Skeletal muscle satellite cell (primary cell): ENCODE measurements around the gene HPSE2.

Source experiments
- H3K27me3 ChIP-seq: 2 replicates; pipeline ENCODE4 v1.7.0; 2013; ENCODE audit warnings: low read length; ENCODE audit not compliant: control insufficient read depth, insufficient read depth
- H3K36me3 ChIP-seq: 2 replicates; pipeline ENCODE4 v1.7.0; 2013; ENCODE audit warnings: mild to moderate bottlenecking, control low read depth, low read length; ENCODE audit not compliant: insufficient read depth
- H3K4me1 ChIP-seq: 2 replicates; pipeline ENCODE4 v1.7.0; 2013; ENCODE audit warnings: low read length; ENCODE audit not compliant: control insufficient read depth, insufficient read depth
- H3K4me2 ChIP-seq: 2 replicates; pipeline ENCODE4 v1.7.0; 2013; ENCODE audit warnings: mild to moderate bottlenecking, low read length
- H3K4me3 ChIP-seq: 2 replicates; pipeline ENCODE4 v1.7.0; 2013; ENCODE audit warnings: low read length
- H3K9ac ChIP-seq: 2 replicates; pipeline ENCODE4 v1.7.0; 2013; ENCODE audit warnings: mild to moderate bottlenecking, low read depth, low read length, moderate library complexity
- H3K9me3 ChIP-seq: replicated peaks from 2 replicates; pipeline ENCODE4 v1.7.0; 2013; ENCODE audit warnings: mild to moderate bottlenecking, control low read depth, low read length

HPSE2 gene

GRCh38 chr10:98878921-98879320 lies 356.7 kb downstream of the HPSE2 start:
- no peaks in the 10 kb centered on the region for H3K27me3 ChIP-seq

GRCh38 chr10:98878418-98878817 lies 357.2 kb downstream of the HPSE2 start:
- no peaks in the 10 kb centered on the region for H3K27me3 ChIP-seq
- H3K36me3 ChIP-seq: no peaks in the 10 kb centered on the region
- H3K4me3 ChIP-seq: no peak overlapping the region
- H3K9me3 ChIP-seq: no peaks in the 10 kb centered on the region
- no peak overlapping the region for H3K4me2 ChIP-seq
- no peak overlapping the region for H3K9ac ChIP-seq
- H3K4me1 ChIP-seq: no peaks in the 10 kb centered on the region

More at GRCh38 chr10:98878921-98879320, 356.7 kb downstream of the HPSE2 start:
- Histone ChIP-seq H3K4me1 (no peaks in the 10 kb centered on the region), H3K9me3 (no peaks in the 10 kb centered on the region), H3K4me2 (no peak overlapping the region), H3K9ac (no peak overlapping the region), H3K4me3 (no peak overlapping the region), H3K36me3 (no peaks in the 10 kb centered on the region)

- Histone ChIP-seq H3K4me1 (no peaks in the 10 kb centered on the region), H3K9me3 (no peaks in the 10 kb centered on the region), H3K4me2 (no peak overlapping the region), H3K4me3 (no peak overlapping the region), H3K9ac (no peak overlapping the region), H3K36me3 (no peaks in the 10 kb centered on the region), H3K27me3 (no peaks in the 10 kb centered on the region)
Measured at GRCh38 chr10:98861962-98862361, 373.7 kb downstream of the HPSE2 start.

GRCh38 chr10:98858525-98858924 lies 377.1 kb downstream of the HPSE2 start:
- Histone ChIP-seq H3K9ac (no peak overlapping the region), H3K4me3 (no peak overlapping the region), H3K9me3 (no peaks in the 10 kb centered on the region), H3K27me3 (no peaks in the 10 kb centered on the region), H3K36me3 (no peaks in the 10 kb centered on the region), H3K4me1 (no peaks in the 10 kb centered on the region), H3K4me2 (no peak overlapping the region)

DNA sequence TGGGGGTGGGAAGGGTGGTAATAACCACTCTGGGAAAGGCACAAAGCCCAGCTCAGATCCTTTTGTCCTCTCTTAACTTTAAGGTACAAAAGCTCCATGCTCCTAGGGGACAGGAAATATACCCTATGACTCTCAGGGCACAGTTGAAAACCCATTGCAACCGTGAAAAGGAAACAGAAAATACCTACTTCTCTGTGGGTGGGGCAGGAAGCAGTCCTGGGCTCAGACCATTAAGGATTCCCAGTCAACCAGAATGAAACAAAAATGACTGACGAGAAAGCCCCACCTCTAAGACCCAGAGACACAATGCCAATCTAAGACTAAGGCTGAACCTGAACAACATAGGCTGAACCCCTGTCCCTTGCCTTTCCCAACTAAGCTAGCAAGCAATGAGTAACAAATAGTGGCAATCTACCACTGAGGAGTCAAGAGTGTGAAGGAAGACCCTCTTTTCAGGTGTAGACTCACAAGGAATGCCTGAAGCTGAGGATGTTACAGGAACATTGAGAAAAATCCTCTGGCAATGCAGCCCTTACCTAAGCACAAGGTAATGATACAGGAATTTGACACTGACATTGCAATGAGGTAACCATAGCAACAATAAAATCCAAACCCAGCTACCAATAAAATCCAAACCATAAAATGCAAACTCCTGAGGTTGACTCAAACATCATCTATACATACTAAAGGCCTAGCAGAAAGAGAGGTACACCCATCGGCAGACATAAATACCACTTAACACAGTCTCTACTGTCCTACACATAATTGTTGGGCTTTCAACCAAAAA lies 380.1 kb downstream of the HPSE2 start:
- Histone ChIP-seq H3K27me3 (no peaks in the 10 kb centered on the region), H3K9me3 (no peaks in the 10 kb centered on the region), H3K4me1 (no peaks in the 10 kb centered on the region), H3K4me2 (no peak overlapping the region), H3K4me3 (no peak overlapping the region), H3K9ac (no peak overlapping the region), H3K36me3 (no peaks in the 10 kb centered on the region)

- Histone ChIP-seq H3K4me2 (no peak overlapping the region), H3K9me3 (no peaks in the 10 kb centered on the region), H3K36me3 (no peaks in the 10 kb centered on the region), H3K4me1 (no peaks in the 10 kb centered on the region), H3K9ac (no peak overlapping the region), H3K27me3 (no peaks in the 10 kb centered on the region), H3K4me3 (no peak overlapping the region)
Measured at GRCh38 chr10:98852686-98853085, 383.0 kb downstream of the HPSE2 start.

DNA sequence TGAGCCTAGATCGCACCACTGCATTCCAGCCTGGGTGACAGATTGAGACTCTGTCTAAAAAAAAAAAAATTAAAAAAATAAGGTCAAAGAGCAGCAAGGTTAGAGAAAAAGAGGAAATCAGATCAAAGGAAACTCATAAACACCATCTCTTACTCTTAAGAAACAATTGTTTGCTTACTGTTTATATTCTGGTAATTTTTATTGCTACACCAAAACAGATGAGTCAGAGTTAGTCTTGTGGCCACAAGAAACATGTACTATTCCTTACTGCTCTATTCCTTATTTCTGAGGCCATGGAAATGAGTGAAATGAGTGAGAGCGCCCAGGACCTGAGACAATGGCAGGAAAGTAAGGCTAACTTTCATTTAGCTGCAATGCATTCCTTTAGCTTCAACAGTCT lies 387.3 kb downstream of the HPSE2 start:
- Histone ChIP-seq H3K36me3 (no peaks in the 10 kb centered on the region), H3K9ac (no peak overlapping the region)

DNA sequence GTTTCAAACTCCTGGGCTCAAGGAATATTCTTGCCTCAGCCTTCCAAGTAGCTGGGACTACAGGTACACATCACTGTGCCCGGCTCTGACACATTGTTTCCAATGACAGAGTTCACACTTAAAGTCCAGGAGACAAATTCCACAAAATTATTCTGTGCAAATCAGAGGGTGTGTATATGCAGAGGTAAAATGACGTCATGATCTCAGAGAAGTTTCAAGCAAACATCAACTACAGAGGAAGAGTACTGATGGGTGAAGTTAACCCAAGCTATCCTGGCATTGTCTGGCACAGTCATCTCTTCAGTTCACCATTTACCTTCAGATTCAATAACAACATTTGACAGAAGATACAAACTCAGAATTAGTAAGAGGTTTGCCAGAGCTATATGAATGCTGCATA lies 388.9 kb downstream of the HPSE2 start:
- no peaks in the 10 kb centered on the region for H3K4me1 ChIP-seq
- H3K4me2 ChIP-seq: no peak overlapping the region
- no peak overlapping the region for H3K9ac ChIP-seq
- H3K4me3 ChIP-seq: no peak overlapping the region
- H3K27me3 ChIP-seq: no peaks in the 10 kb centered on the region
- no peaks in the 10 kb centered on the region for H3K9me3 ChIP-seq
- H3K36me3 ChIP-seq: no peaks in the 10 kb centered on the region

More for the DNA sequence above, 387.3 kb downstream of the HPSE2 start:
- no peaks in the 10 kb centered on the region for H3K9me3 ChIP-seq
- no peak overlapping the region for H3K4me2 ChIP-seq
- H3K4me1 ChIP-seq: no peaks in the 10 kb centered on the region
- no peak overlapping the region for H3K4me3 ChIP-seq
- no peaks in the 10 kb centered on the region for H3K27me3 ChIP-seq

DNA sequence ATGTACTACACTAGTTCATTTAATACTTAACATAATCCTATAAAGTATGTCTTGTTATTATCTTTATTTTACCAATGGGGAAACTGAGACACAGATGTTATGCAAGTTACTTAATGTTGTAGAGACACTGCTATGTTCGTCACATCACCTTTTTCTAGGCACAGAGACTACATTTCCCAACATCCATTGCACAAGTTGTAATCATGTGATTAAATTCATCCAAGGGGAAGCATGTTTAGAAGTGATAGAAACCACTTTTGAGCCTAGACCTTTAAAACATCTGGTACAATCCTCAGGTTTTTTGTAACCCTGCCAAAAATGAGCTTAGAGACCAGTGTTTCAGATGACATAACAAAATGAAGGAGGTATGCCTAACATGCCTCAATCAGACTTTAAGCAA lies 402.1 kb downstream of the HPSE2 start:
- Histone ChIP-seq H3K4me2 (no peak overlapping the region), H3K4me1 (no peaks in the 10 kb centered on the region), H3K9me3 (no peaks in the 10 kb centered on the region), H3K36me3 (no peaks in the 10 kb centered on the region), H3K9ac (no peak overlapping the region), H3K4me3 (no peak overlapping the region), H3K27me3 (no peaks in the 10 kb centered on the region)

- Histone ChIP-seq H3K9me3 (no peaks in the 10 kb centered on the region), H3K27me3 (no peaks in the 10 kb centered on the region)
Measured at GRCh38 chr10:98832738-98833137, 402.9 kb downstream of the HPSE2 start.

DNA sequence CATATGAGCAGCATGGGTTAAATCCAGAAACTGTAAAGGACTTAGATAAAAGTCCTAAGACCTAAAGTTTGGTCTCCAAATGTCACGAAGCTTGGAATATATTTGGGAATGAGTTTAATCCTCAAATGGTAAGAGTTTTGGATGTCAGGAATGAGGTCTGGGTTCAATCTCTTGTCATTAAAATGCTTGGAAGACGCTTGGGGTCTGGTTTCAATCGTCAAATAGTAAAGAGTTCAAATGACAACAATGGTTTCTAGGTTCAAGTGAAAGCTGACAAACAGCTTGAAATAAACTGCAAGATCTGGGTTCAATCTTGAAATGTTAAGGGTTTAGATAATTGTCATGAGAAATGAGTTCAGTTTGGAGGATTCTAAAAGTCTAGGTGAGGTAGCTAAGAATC lies 403.5 kb downstream of the HPSE2 start:
- Histone ChIP-seq H3K9me3 (no peaks in the 10 kb centered on the region), H3K4me1 (no peaks in the 10 kb centered on the region), H3K4me2 (no peak overlapping the region), H3K36me3 (no peaks in the 10 kb centered on the region), H3K27me3 (no peaks in the 10 kb centered on the region), H3K9ac (no peak overlapping the region), H3K4me3 (no peak overlapping the region)

More at GRCh38 chr10:98832738-98833137, 402.9 kb downstream of the HPSE2 start:
- Histone ChIP-seq H3K9ac (no peak overlapping the region), H3K4me2 (no peak overlapping the region), H3K4me3 (no peak overlapping the region), H3K4me1 (no peaks in the 10 kb centered on the region), H3K36me3 (no peaks in the 10 kb centered on the region)

GRCh38 chr10:98831391-98831790 lies 404.3 kb downstream of the HPSE2 start:
- H3K9me3 ChIP-seq: no peaks in the 10 kb centered on the region
- H3K9ac ChIP-seq: no peak overlapping the region
- H3K36me3 ChIP-seq: no peaks in the 10 kb centered on the region
- no peaks in the 10 kb centered on the region for H3K27me3 ChIP-seq
- H3K4me2 ChIP-seq: no peak overlapping the region
- no peak overlapping the region for H3K4me3 ChIP-seq
- H3K4me1 ChIP-seq: no peaks in the 10 kb centered on the region
